Measurements from ENCODE around the gene VPS26B.

- TF ChIP-seq CTCF (IDR thresholded peaks at IDR 0.05; ENCODE audit: low read depth, low read length), result no peak
- TF ChIP-seq POLR2A (IDR thresholded peaks at IDR 0.05; ENCODE audit: extremely low read depth, insufficient read length), result no peak
Observed at GRCh38 chr11:134264966-134265764, 40.7 kb downstream of the VPS26B start.

Measured in NB4 (cell line).